HG02798 (cell line): ENCODE measurements around the gene PFKP.

Experiments
- ATAC-seq: cut with Tn5 transposase; IDR thresholded peaks from one replicate; pipeline ENCODE4 v1.9.1; 2021; ENCODE audit warnings: mild to moderate bottlenecking; ENCODE audit not compliant: unreplicated experiment, poor library complexity

Gene PFKP

DNA sequence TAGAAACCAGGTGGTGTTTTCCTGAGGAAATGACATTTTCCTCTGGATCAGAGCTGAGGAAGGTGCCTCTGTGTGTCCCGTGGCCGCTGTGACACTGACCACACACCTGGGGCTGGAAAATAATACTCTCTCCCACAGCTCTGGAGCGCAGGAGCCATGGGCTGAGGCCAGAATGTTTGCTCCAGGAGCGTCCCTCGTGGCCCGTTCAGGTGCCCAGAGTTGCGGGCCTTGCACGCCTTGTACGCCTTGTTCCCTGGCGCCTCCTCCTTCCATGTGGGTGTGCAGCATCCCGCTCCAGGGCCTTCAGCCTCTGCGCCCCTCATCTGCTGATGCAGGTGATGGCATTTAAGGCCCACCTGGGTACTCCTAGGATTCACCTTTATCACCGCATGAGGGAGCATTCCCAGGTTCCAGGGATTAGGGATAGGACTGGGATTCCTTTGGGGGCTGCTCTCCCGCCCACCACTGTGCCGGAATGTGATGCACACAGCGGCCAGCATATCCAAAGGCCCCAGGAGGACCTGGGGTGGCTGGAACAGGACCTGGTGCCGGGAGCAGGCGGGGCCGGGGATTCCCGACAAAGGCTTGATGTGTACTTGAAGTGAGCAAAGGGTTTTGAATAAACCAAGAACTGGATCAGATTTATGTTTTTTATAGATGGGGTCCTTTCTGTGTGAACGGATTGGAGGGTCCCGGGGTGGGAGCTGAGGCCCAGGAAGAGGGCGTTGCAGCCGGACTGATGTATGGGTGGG is 61.2 kb downstream of the PFKP start:
- ATAC-seq, result no peak

DNA sequence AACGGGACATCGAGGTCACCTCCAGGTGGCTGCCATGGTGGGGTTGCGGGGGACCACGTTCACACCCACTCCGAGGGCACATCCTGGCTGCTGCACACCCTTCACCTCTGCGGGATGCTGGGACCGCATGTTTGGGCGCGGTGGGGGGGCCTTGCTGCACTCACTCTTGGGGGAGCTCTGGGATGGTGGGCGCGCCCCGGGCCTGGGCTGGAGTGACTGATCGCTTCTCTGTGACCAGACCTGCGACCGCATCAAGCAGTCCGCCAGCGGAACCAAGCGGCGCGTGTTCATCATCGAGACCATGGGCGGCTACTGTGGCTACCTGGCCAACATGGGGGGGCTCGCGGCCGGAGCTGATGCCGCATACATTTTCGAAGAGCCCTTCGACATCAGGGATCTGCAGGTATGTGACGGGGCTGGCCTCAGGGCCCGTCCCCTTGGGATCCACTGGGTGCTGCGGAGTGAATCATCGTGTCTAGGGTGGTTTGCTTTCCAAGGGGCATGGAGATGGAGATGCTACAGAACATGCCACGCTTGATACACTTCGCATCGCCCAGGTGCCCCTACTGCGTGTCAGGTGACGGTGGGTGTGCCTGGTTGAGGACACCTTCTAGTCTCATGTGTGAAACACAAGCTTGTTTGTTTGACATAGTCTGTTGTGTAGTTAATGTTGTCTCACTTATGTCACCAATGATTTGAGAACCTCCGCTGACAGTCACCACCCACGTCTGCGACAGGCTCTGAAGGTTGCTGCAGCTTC is 62.4 kb downstream of the PFKP start:
- no peak for ATAC-seq

DNA sequence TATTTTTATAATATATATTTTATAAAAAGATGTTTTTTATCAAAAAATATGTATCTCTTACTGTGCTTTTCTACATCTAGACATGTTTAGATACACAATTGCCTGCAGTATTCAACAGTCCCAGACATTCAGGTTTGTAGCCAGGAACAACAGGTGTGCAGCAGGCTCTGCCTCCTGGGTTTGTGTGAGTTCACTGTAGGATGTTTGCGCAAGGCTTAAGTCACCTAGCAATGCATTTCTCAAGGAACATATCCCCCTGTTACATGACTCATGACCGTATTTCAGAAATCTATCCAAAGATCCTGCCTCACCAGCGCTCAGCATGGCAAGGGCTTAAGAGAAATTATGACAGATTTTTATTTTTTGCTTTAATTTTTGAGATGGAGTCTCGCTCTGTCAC is 63.8 kb downstream of the PFKP start:
- no peak for ATAC-seq

DNA sequence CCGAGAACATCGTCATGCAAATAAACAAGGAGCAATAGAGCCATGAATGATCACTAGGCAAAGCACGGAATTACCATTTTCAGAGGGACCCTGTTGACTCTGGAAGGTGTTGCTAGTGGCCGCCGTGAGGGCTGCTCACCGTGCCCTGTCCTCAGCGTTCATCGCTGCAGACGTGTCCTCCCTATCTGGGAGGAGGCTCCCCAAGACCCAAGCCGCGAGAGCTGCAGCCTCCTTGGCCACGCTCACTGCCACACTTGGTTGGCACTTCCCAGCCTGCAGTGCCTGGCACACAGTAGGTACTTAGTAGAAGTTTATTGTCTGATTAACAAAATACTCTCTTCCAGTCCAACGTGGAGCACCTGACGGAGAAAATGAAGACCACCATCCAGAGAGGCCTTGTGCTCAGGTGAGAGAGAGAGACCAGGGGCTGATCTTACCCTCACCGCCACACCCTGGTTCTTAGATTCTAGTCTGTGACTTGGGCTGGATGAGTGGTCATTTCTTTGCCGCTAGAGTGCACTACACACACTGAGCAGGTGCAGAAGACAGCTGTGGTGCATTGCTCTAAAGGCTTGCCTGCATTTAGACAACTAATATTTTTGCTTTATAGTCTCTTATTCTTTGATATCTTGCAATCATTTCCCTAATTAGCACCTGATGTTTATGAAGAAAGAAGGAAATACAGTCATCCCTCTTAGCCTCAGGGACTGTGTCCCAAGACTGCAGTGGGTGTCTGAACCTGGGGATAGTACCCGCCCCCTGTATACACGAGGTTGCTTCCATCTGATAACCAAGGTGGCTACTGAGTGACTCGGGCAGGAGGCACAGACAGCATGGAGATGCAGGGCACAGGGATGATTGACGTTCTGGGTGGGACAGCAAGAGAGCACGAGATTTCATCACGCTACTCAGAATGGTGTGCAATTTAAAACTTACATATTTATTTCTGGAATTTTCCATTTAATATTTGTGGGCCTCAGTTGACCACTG is 65.0 kb downstream of the PFKP start:
- no peak for ATAC-seq

DNA sequence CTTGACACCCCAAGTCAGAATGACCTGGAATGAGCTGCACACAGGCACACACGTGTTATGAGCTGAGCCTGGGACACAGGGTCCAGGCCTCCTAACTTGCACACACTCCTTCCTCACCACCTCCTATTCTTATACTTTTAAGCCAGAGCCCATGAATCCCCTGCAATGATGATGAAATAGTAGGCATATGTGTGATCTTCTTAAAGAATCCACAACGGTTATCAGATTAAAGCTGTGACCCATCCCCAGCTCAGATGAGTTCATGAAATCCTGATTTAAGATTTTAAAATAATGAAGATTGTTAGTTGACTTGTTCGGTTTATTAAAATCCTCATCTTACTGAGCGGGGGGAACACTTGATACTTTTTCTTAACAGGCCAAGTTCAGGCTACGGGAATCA is 66.6 kb downstream of the PFKP start:
- ATAC-seq, result no peak

DNA sequence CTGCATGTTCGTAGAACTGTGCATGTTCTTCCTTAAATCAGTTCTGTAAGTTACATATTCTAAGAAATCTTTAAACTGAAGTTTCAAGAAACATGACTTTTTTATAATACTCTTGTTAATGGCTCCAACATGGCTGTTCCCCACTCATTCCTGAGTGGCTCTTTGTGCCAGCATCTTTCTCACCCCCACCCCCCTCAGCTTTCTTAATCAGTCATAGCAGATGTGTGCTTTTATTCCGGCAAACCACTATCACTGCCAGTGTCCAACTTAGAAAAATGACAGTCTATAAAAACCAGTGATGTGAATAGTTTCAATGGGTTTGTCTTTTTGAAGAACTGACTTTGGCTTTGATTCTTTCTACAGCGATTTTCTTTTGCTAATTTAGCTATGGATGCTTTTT is 67.7 kb downstream of the PFKP start:
- ATAC-seq, result no peak

DNA sequence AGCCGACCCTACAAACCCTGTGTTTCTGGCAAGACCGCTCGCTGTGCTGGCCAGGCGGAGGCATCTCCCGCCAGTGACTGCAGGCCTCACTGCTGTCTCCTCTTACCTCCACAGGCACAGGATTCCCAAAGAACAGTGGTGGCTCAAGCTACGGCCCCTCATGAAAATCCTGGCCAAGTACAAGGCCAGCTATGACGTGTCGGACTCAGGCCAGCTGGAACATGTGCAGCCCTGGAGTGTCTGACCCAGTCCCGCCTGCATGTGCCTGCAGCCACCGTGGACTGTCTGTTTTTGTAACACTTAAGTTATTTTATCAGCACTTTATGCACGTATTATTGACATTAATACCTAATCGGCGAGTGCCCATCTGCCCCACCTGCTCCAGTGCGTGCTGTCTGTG is 69.0 kb downstream of the PFKP start:
- no peak for ATAC-seq

DNA sequence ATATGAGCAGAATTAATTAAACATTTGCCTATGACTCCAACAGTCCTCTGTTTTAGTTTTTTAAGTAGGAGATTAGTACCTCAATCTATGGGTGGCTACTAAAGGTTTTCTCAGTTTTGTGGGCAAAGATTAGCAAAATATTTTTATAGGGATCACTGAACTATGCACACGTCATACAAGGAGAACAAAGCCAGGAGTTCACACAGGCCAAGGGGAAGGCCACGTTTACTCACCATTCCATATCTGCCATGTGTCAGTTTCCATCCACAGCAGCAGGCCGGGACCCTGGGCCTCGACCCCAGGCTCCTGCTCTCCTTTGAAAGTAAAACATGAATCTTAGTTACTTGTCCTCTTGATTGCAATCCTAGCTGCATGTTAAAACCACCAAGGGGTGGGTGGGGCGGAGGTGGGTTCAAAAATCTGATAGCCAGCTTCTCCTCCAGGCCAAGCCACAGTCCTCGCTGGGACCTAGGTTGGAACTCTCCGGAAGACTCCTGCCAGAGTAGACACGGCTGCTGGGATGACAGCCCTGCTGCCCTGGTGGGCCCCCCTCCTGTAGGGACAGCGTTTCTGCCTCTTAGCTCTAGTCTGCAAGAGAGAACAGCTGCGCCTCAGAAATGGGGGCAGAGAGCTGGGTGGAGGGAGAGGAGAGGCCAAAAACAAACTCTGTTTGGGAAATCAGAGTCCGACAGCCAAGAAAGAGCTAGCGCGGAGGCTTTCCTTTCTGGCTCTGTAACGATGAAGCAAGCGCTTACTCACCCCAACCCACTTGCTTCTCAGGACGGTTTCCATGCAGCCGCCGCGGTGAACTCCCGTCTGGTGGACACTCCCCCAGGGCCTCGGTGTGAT is 69.6 kb downstream of the PFKP start:
- ATAC-seq, result no peak

DNA sequence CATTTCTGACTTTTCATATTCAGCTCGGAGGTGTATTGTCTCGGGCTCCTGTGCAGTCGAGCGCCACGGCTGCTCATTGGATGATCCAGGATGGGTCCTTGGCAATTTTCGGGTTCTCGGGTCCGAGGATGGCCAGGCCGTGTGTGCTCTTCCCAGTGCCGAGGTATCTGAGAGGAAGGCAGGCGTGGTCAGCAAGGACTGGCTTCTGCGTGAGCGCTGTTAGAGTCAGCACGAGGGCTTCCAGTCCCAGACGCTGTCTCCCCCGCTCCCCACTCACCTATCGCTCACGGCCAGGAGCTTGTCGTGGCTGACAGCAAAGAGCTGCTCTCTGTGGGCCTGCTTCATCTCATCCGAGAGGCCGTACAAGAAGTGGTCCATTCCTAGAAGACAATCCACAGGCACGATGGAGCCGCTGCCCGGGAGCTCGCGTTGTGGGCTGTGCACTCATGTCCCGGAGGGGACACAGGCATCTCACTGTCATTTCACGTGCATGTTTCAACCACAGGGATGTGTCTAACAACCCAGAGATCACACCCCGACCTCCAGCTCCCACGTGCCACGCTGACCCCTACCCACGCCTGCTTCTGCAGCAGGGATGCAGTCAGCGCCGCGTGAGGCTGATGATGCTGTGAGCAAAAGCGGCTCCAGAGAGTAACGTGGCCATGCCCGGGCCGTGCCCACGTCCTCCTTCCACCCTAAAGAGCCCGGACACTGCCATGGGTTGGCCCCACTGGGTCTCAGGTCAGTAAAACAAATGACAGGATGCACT is 70.8 kb downstream of the PFKP start:
- no peak for ATAC-seq

DNA sequence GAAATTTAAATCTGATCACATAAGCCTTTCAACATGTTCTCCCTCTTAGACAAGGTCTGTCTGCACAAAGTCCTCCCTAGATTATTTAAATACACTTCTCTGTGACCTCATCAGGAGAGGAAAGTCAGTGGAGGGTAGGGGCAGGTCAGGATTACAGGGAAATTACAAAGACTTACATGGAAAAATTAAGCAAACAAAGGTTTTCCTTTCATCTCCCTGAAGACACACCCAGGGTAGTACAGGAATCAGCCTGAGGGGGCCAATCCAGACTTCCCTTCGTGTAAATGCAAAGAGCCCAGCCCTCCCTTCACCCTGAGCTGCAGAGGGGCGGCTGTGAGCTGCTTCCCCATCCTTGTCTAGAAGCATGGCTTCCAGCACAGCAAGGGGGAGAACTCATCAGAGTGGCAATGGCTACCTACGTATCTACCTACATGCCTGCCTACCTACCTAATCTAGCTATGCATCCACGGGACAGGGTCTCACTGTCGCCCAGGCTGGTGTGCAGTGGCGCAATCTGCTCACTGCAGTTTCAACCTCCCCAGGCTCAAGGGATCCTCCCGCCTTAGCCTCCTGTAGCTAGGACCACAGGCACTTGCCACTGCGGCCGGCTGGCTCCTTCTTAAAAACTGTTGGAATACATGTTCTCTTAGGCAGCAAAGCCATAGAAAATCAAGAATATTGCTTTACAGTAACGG is 72.0 kb downstream of the PFKP start:
- ATAC-seq, result no peak

DNA sequence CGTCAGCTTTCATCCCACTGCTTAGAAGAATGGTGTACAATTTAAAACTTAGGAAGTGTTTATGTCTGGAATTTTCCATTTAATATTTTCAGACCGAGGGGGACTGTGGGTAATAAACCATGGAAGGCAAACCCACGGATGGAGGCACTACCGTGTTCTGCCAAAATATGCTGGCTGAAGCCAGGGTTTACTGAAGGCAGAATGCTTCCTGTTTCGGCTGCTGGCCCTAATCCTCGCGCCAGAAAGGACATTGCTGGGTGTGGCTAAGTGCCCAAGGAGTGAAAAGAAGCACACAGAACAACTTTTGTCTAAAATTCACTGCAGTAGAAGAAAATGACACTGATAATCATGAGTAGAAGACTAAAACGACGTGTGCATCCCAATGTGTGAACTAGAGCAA is 72.9 kb downstream of the PFKP start:
- no peak for ATAC-seq

DNA sequence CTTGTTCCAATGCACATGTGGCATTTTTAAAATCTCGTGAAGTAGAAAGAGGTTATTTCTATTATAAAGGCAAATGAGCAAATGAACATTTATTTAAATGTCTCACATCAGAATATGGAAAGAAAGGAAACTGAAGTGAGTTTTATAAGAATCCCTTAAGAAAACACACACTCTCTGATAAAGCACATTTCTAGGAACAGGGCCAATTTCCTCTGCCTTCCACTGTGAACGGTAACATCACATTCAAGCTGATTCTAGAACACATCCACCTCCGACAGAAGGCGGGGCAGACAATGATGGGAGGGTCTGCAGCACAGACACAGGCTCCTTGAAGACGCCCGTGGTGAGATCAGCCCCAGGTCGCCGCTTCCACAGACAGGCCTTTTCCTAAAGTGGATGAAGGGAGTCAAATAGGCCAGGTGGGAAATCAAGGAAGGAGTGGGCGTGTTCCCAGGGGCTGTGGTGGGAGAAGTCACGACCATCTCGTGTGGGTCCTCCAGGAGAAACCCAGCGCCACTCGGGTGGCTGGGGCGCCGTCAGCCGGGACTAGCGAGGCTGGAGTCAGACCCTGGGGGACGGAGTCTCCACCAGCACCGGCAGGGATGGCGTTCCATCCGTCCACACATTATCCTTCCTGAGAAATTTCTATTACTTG is 74.1 kb downstream of the PFKP start:
- ATAC-seq, result no peak

DNA sequence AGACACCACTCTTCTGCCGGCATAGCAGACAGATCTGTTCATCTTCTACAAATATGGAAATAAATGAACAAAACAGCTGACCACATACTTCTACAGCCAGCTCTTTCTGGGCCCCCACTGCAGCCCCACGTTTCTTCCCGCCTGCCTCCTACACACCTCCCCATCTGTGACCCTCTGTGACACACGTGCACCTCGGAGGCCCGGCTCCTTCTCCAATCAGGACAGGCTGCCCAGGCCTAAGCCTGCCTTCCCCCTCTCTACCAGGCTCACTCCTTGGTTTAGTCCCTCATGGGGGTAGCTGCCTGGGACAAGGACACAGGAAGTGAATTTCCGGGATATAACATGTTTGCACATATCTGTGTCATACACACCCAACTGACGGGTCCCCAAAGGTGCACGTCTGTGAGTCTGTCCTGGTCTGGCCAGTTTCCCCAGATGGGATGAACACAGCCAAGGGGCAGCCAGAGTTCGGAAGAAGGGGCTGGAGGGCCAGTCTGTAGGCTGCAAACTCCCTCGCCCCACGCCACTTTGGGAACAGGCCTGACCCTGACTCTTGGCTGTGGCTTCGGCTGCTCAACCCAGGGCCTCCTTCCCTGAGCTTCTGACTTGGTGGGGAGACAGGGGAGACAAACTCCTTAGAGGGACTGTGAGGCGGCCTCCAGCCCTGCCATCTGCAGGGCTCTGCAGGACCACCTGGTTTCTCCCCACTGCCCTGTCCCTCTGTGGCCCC is 75.0 kb downstream of the PFKP start:
- ATAC-seq, result no peak

DNA sequence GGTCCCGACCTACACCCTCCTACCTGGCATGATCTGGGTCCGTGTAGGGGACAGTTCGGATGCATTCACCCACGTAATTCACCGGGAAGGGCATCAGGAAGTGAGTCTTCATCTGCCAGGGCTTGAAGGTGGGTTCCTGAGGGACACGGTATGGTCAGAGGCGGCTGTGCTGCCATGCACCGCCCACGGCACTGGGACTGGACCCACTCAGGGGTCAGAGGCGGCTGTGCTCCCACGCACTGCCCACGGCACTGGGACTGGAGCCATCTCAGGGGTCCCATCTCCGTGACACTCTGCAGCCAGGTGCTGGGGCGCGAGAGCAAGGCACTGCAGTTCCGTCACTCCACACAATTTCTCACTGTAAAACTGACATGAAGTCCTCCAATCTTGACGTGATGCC is 76.0 kb downstream of the PFKP start:
- ATAC-seq, result no peak

DNA sequence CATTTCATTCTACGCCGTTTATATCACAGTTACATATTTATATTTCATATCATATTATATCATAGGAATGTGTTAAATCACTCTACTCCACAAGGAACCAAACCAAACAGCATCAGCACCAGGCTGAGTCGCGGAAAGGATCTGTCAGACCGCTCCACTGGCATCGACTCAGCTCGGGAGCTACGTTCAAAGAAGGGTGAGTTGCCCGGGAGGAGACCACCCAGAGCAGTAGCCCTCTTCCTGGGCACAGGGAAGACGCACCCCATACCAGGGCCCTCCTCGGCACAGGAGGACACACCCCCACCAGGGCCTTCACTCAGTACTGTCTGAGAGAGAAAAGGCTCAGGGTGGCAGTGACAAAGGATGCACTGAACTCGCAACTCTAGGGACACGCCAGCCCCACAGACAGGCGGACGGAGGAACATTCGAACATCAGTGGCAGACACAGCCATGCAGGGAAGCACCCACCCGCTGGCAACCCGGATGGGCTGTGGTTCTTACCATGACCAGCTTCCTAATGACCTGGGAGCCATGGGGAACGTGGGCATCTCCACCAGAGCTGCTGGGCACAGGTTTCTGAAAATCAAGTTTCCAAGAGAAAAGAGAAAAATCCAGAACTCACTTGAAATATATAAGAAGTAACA is 76.6 kb downstream of the PFKP start:
- ATAC-seq, result no peak

DNA sequence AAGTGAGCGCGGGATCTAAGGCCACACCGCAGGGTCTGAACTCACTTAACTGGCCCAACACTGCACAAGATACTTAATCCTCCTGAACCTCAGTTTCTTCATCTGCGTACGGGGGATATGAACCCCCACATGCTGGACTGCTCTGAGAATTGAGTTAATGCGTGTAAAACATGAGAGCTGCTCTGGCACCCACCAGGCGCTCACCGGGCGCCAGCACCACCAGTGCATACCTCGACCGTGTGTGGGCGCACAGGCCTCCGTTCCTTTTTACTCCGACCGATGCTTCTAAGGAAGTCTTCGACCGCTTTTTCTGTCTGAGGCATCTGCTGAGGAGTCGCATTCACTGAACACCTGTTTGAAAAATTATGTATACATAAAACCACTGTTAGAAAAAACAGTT is 78.0 kb downstream of the PFKP start:
- ATAC-seq, result no peak

DNA sequence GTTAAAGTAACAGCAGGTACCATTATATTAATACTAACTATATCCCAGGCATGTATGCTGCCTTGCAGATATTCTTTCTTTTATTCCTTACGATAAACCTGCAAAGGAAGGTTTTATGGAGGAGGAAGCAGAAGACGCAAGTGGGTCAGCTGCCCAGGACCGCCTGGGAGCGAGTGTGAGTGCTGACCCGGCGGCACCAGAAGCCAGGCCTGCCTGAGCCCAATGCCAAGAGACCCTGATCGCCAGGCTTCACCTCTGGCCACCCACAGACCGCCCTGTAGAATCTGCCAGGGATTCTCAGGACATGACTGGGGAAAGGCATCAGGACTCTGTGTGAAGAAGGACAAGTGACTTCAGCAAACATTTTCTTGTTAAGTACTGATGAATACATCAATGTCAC is 78.9 kb downstream of the PFKP start:
- ATAC-seq, result no peak
